ENCODE measurements around the gene CBX8.
A peak's percentile ranks its signal among the peaks of the same experiment; 100 is the strongest.

GRCh38 chr17:79786930-79787643 lies 9.8 kb downstream of the CBX8 start:
- peak; percentile 53; the same call in 1 of the 2 replicates for TF ChIP-seq POLR2AphosphoS5 (IDR thresholded peaks at IDR 0.05; ENCODE audit: borderline replicate concordance, low read depth, low read length)
- TF ChIP-seq EZH2 (IDR thresholded peaks at IDR 0.05): no peak
- TF ChIP-seq FOXP2 (optimal IDR thresholded peaks at IDR 0.05; ENCODE audit: control extremely low read depth, extremely low read length, insufficient read depth): no peak

Data from SK-N-MC (cell line).